GM06990 (cell line): ENCODE results near the gene NT5C2.

Experiments
- DNase-seq: peaks from one replicate; pipeline ENCODE4 v3.0.0-alpha.2; 2011; ENCODE audit not compliant: insufficient read length; ENCODE audit errors: extremely low read depth
- H3K27me3 ChIP-seq: replicated peaks from 2 replicates; pipeline ENCODE4 v1.6.0; 2011; ENCODE audit warnings: low read length; ENCODE audit not compliant: control insufficient read depth, insufficient read depth
- H3K36me3 ChIP-seq: 2 replicates; pipeline ENCODE4 v1.5.1; 2011; ENCODE audit warnings: low read length; ENCODE audit not compliant: control insufficient read depth, insufficient read depth
- H3K4me3 ChIP-seq: replicated peaks from 2 replicates; pipeline ENCODE4 v1.5.1; 2011; ENCODE audit warnings: low read depth, mild to moderate bottlenecking, control low read depth, low read length
- TF ChIP-seq, protein P1 (sequence below): IDR thresholded peaks from 2 replicates; pipeline ENCODE4 v1.5.1; 2011; ENCODE audit warnings: low read length, control low read depth, mild to moderate bottlenecking, inconsistent platforms; ENCODE audit not compliant: insufficient read depth, poor library complexity, severe bottlenecking

Gene NT5C2

DNA sequence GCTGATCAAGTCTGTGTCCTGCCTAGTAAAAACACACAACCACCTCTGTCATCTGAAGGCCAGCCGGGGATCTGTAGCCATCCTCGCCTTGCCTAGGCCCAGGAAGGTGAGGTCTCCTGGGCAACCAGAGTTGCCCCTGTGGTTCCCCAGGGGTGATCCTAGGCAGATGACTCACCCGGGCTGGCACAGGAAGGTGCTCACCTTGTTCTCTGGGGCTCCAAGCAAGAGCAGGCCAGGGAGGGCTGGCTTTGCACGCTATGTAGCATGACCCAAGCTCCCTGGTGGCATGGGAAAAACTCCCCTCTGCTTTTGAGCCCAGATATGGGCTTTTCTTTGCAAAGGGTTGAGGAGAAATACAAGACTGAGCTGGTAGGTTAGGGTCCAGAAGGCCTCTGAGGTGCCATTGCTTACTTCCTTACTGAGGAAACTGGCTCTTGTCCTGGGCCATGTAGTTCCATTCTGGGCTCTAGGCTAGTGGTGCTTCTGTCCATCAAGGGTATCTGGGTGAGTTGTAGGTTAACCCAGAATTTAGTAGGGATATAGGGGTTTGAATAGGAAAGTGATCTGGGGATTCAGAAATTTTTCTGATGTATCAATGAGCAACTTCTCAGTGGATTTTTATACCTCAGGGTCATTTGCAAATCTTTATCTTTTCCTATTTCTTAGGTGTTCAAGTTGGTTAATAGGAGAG is 112.0 kb downstream of the NT5C2 start:
- H3K4me3 ChIP-seq = no peak overlapping the region
- no peaks in the 10 kb centered on the region for H3K27me3 ChIP-seq
- H3K36me3 ChIP-seq = peaks cover 7% of the 10 kb centered on the region
- no peak for DNase-seq
- TF ChIP-seq, protein P1, sequence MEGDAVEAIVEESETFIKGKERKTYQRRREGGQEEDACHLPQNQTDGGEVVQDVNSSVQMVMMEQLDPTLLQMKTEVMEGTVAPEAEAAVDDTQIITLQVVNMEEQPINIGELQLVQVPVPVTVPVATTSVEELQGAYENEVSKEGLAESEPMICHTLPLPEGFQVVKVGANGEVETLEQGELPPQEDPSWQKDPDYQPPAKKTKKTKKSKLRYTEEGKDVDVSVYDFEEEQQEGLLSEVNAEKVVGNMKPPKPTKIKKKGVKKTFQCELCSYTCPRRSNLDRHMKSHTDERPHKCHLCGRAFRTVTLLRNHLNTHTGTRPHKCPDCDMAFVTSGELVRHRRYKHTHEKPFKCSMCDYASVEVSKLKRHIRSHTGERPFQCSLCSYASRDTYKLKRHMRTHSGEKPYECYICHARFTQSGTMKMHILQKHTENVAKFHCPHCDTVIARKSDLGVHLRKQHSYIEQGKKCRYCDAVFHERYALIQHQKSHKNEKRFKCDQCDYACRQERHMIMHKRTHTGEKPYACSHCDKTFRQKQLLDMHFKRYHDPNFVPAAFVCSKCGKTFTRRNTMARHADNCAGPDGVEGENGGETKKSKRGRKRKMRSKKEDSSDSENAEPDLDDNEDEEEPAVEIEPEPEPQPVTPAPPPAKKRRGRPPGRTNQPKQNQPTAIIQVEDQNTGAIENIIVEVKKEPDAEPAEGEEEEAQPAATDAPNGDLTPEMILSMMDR = no peak

DNA sequence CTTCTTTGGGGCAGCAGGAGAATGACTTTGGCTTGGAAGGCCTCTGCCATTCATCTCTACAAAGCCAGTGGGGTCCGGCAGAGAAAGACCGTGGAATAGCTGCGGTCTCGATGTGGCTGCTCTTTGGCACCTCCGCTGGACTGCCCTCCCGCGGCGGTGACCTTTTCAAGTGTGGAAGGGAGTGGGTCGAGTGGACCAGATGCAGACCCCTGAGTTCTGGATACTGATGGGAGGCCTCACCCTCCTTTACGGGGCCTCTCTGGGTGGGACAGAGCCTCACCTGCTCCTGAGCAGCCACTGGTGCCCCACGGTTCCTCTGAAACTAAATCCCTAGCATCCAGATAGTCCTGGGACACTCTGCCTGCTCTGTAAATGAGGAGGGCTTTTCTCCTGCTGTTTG is 113.1 kb downstream of the NT5C2 start:
- Histone ChIP-seq H3K4me3 (no peak overlapping the region), H3K27me3 (no peaks in the 10 kb centered on the region), H3K36me3 (peaks cover 4% of the 10 kb centered on the region)
- TF ChIP-seq, protein P1 = no peak
- no peak for DNase-seq

DNA sequence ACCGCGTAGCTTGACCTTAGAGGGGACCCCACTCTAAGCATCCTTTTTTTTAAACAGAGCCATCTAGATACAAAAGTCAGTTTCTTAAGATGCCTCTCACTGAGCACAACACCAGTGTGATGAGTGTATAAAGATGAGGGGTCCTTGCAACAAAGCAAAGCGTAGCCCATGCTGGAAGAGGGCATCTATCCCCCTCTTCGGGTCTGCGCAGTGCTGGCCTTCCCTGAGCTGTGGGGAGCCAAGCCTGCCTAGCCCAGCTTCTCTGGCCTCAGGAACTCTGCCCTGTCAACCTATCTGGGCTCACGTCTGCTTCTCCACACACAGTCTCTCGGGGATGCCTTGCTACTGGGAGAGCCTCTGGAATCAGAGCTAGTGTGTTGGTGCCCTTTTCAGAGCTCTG is 114.0 kb downstream of the NT5C2 start:
- TF ChIP-seq, protein P1 = no peak
- DNase-seq = no peak
- Histone ChIP-seq H3K4me3 (no peak overlapping the region), H3K36me3 (peaks cover 4% of the 10 kb centered on the region), H3K27me3 (no peaks in the 10 kb centered on the region)

DNA sequence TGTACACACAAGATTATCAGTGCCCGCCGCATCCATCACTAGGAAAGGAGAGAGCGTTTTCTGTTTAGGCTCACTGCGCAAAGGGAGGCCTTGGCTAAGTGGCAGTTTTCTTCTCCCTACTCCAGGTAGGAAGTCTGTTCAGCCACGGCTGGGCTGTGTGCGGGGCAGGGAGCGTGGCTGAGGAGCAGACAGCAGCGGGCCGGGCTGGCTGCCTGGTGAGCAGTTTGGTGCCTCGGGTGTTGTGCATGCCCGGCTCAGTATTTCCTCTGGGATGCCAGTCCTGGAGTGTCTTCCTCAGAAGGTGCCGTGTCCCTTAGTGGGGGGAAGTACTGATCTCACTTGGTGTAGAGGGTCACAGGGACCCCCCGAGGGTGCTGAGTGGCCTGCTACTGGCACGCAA is 114.4 kb downstream of the NT5C2 start:
- Histone ChIP-seq H3K4me3 (no peak overlapping the region), H3K27me3 (no peaks in the 10 kb centered on the region), H3K36me3 (peaks cover 4% of the 10 kb centered on the region)
- DNase-seq = no peak
- TF ChIP-seq, protein P1 = no peak

DNA sequence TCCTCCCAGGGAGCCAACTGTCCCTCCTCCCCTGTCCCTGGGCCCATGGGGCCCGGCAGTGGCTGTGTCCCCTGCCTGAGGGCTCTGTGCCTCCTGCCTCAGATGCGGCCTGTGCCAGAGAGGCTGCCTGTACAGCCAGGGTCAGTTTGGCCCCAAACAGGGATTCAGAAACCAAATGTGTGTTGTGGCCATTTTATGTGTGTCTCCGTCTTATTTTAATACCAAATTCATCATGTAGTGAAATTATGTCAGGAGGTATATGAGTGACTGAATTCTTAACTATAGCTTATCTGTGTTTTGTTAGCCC is 114.8 kb downstream of the NT5C2 start:
- Histone ChIP-seq H3K36me3 (peaks cover 4% of the 10 kb centered on the region), H3K27me3 (no peaks in the 10 kb centered on the region), H3K4me3 (no peak overlapping the region)
- no peak for DNase-seq
- TF ChIP-seq, protein P1 = no peak
